Measurements from ENCODE around the gene KHDC4. TPM values are rescaled to one million over a fixed set of nuclear protein-coding genes. Genes with fewer than 3 reads are reported as not detected.

Gene KHDC4
- polyA plus RNA-seq, 1 donor from 2014 or later, result 97.1 TPM

- Histone ChIP-seq H3K27me3 (ENCODE audit: insufficient read depth, low read depth, low read length) (no peaks in the 10 kb centered on the region), H3K79me2 (replicated peaks; ENCODE audit: insufficient read depth, low read length) (peaks cover 37% of the 10 kb centered on the region), H3K4me2 (ENCODE audit: low read length) (no peak overlapping the region), H3K27ac (ENCODE audit: low read length) (no peak overlapping the region), H3K36me3 (ENCODE audit: insufficient read depth, low read length) (peaks cover 16% of the 10 kb centered on the region), H3K4me3 (ENCODE audit: low read length) (no peak overlapping the region), H2AFZ (ENCODE audit: low read depth, low read length) (no peak overlapping the region), H3K9me3 (ENCODE audit: low read length) (no peaks in the 10 kb centered on the region), H3K9ac (ENCODE audit: low read length) (no peak overlapping the region), H3K9me2 (ENCODE audit: insufficient read depth, low read length) (no peaks in the 10 kb centered on the region), H3F3A (ENCODE audit: insufficient read depth, low read length, poor library complexity, severe bottlenecking) (no peaks in the 10 kb centered on the region), H4K20me1 (ENCODE audit: insufficient read depth) (peaks cover 16% of the 10 kb centered on the region)
- TF ChIP-seq EZH2 (IDR thresholded peaks at IDR 0.05; ENCODE audit: borderline replicate concordance, insufficient read depth, low read length, poor library complexity, severe bottlenecking) (no peak), TAF1 (IDR thresholded peaks at IDR 0.05; ENCODE audit: low read depth) (no peak), POLR2AphosphoS5 (IDR thresholded peaks at IDR 0.05) (no peak), EP300 (conservative IDR thresholded peaks at IDR 0.05; ENCODE audit: poor library complexity, severe bottlenecking) (no peak), MXI1 (conservative IDR thresholded peaks at IDR 0.05; ENCODE audit: poor library complexity, severe bottlenecking) (no peak), REST (IDR thresholded peaks at IDR 0.05; ENCODE audit: borderline replicate concordance) (no peak), SMC3 (conservative IDR thresholded peaks at IDR 0.05; ENCODE audit: poor library complexity) (no peak), RAD21 (conservative IDR thresholded peaks at IDR 0.05) (no peak), CTCF (IDR thresholded peaks at IDR 0.05; ENCODE audit: poor library complexity, severe bottlenecking) (no peak)
Observed at GRCh38 chr1:155880251-155880650, 54.0 kb downstream of the KHDC4 start.

- H3K79me2 ChIP-seq (replicated peaks; ENCODE audit: insufficient read depth, low read length), result peaks cover 57% of the 10 kb centered on the region
- no peak overlapping the region for H3K27ac ChIP-seq (ENCODE audit: low read length)
- H3K9me3 ChIP-seq (ENCODE audit: low read length), result no peaks in the 10 kb centered on the region
- H3K27me3 ChIP-seq (ENCODE audit: insufficient read depth, low read depth, low read length), result no peaks in the 10 kb centered on the region
- TF ChIP-seq POLR2AphosphoS5 (IDR thresholded peaks at IDR 0.05) (no peak), EP300 (conservative IDR thresholded peaks at IDR 0.05; ENCODE audit: poor library complexity, severe bottlenecking) (no peak), EZH2 (IDR thresholded peaks at IDR 0.05; ENCODE audit: borderline replicate concordance, insufficient read depth, low read length, poor library complexity, severe bottlenecking) (no peak), RAD21 (conservative IDR thresholded peaks at IDR 0.05) (no peak), CTCF (IDR thresholded peaks at IDR 0.05; ENCODE audit: poor library complexity, severe bottlenecking) (no peak), SMC3 (conservative IDR thresholded peaks at IDR 0.05; ENCODE audit: poor library complexity) (no peak), MXI1 (conservative IDR thresholded peaks at IDR 0.05; ENCODE audit: poor library complexity, severe bottlenecking) (no peak), REST (IDR thresholded peaks at IDR 0.05; ENCODE audit: borderline replicate concordance) (no peak), TAF1 (IDR thresholded peaks at IDR 0.05; ENCODE audit: low read depth) (no peak)
- H2AFZ ChIP-seq (ENCODE audit: low read depth, low read length), result no peak overlapping the region
- peaks cover 22% of the 10 kb centered on the region for H4K20me1 ChIP-seq (ENCODE audit: insufficient read depth)
- no peaks in the 10 kb centered on the region for H3F3A ChIP-seq (ENCODE audit: insufficient read depth, low read length, poor library complexity, severe bottlenecking)
- peaks cover 14% of the 10 kb centered on the region for H3K36me3 ChIP-seq (ENCODE audit: insufficient read depth, low read length)
- no peak overlapping the region for H3K4me2 ChIP-seq (ENCODE audit: low read length)
- H3K4me3 ChIP-seq (ENCODE audit: low read length), result no peak overlapping the region
- H3K9me2 ChIP-seq (ENCODE audit: insufficient read depth, low read length), result no peaks in the 10 kb centered on the region
- no peak overlapping the region for H3K9ac ChIP-seq (ENCODE audit: low read length)
Observed at GRCh38 chr1:155877945-155878344, 56.3 kb downstream of the KHDC4 start.

Measured in neural cell (in vitro differentiated cells).